ENCODE measurements around the gene SMG6.
A peak's percentile ranks its signal among the peaks of the same experiment; 100 is the strongest.
"Not testable (repeated sequence)": the region's sequence is repeated elsewhere in the genome, so short reads cannot be mapped to it uniquely, and the experiment has no call there.

The SMG6 gene

DNA sequence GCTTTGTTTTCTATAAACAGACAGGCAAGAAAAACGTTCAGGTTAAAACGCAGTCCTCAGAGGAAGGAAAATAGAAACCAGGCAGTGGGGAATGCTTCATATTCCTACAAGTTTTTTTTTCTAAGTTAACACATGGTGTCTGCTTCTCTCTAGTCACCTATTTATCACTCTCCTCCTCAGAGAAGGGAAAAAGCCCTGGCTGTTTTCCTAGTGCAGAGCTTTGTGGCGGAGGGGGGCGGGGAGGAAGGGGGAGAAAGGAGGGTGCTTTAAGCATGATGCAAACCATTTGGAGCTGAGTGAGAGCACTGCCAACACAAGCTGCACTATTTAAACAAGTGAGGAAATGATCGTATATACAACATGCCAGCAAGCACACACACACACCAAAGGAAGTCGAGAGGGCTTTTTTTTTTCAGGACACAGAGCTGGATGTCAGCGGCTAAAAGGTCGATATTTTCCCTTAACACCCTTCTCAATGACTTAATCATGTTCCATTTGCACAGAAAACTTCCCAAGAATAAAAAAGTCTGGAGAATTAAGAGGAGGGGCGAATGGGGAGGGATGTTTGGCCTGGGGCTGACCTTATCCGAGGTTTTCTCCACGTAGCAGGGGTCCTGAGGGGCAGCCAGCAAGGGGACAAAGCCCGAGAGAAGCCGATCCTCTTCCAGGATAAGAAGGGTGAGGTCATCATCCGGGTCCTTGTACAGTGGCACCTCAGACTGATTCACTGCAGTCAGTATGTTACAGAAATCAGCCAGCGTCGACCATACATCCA is 131.3 kb downstream of the SMG6 start:
- peak overlapping the region; percentile 50 for H3K4me2 ChIP-seq (ENCODE audit: low read length, poor library complexity, severe bottlenecking)
- H3K36me3 ChIP-seq (ENCODE audit: control insufficient read depth in 1 of 2, insufficient read depth in 2 of 2, low read depth in 1 of 2, low read length in 2 of 2), result peaks cover 15 to 41% of the 10 kb centered on the region in 2 experiments
- 0% methylated on average over 12 of the region's 16 CpGs for WGBS
- H3K4me1 ChIP-seq (ENCODE audit: control insufficient read depth, insufficient read depth, low read depth, low read length), result peaks cover 27% of the 10 kb centered on the region
- peak overlapping the region in 1 of 2 experiments; percentile 32 for H3K4me3 ChIP-seq (ENCODE audit: insufficient read depth in 1 of 2, low read depth in 1 of 2, low read length in 2 of 2)
- no peak overlapping the region for H2BK15ac ChIP-seq (ENCODE audit: low read depth, poor library complexity, severe bottlenecking)
- peak overlapping the region; percentile 81 for H2BK120ac ChIP-seq (ENCODE audit: low read depth, low read length)
- H3K14ac ChIP-seq (ENCODE audit: low read length in 2 of 2), result no peak overlapping the region
- H4K8ac ChIP-seq (ENCODE audit: low read length), result peak overlapping the region; percentile 86
- H2AFZ ChIP-seq (ENCODE audit: low read depth, low read length), result no peak overlapping the region
- no peak overlapping the region for H3K23ac ChIP-seq (ENCODE audit: low read length in 2 of 2)
- peak overlapping the region; percentile 87 for H3K27ac ChIP-seq (ENCODE audit: low read length, poor library complexity, severe bottlenecking)
- no peak overlapping the region for H2AK5ac ChIP-seq (ENCODE audit: low read length, severe bottlenecking)
- H3K4ac ChIP-seq (ENCODE audit: low read depth in 1 of 2, low read length in 2 of 2), result peak overlapping the region; percentile 69 to 76
- H2BK12ac ChIP-seq (ENCODE audit: low read length in 2 of 2), result peak overlapping the region; percentile 11 to 80
- peaks cover 21% of the 10 kb centered on the region for H3K79me1 ChIP-seq (replicated peaks; ENCODE audit: low read length, poor library complexity, severe bottlenecking)
- peak overlapping the region; percentile 67 for H2BK5ac ChIP-seq (ENCODE audit: low read depth, low read length, poor library complexity, severe bottlenecking)
- no peaks in the 10 kb centered on the region for H3K9me3 ChIP-seq (ENCODE audit: control insufficient read depth, low read length)
- H3K27me3 ChIP-seq (ENCODE audit: control insufficient read depth in 1 of 2, insufficient read depth in 1 of 2, low read length in 2 of 2), result no peaks in the 10 kb centered on the region
- peak overlapping the region; percentile 71 to 88 for H3K18ac ChIP-seq (ENCODE audit: low read depth in 1 of 2, low read length in 2 of 2)
- peak; percentile 99 for DNase-seq
- H3K9ac ChIP-seq (ENCODE audit: low read length), result peak overlapping the region; percentile 85
- H4K91ac ChIP-seq (ENCODE audit: low read length), result peak overlapping the region; percentile 70

DNA sequence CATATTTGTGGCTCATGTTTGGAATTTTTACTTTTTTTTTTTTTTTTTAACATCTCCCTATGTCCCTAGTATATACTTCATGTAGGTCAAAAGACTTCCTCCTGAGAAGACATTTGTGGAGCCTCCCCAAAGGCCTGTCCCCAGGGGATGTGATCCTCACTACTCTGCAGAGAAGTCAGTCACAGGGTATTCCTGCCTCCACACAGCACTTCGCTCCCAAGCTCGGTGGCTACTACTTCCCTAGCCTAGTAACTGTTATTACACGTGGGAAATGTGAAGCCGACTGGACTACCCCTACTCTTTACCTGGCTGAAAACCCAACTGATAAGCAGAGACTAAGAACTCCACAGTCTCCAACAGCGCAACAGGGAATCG is 131.9 kb downstream of the SMG6 start:
- no peak for DNase-seq
- peak overlapping the region; percentile 70 to 80 for H2BK12ac ChIP-seq (ENCODE audit: low read length in 2 of 2)
- no peak overlapping the region for H2BK15ac ChIP-seq (ENCODE audit: low read depth, poor library complexity, severe bottlenecking)
- peak overlapping the region; percentile 59 for H4K8ac ChIP-seq (ENCODE audit: low read length)
- no peak overlapping the region for H3K23ac ChIP-seq (ENCODE audit: low read length in 2 of 2)
- H3K9me3 ChIP-seq (ENCODE audit: control insufficient read depth, low read length), result no peaks in the 10 kb centered on the region
- peak overlapping the region in 1 of 2 experiments; percentile 32 for H3K4me3 ChIP-seq (ENCODE audit: insufficient read depth in 1 of 2, low read depth in 1 of 2, low read length in 2 of 2)
- H3K79me1 ChIP-seq (replicated peaks; ENCODE audit: low read length, poor library complexity, severe bottlenecking), result peaks cover 18% of the 10 kb centered on the region
- H2AK5ac ChIP-seq (ENCODE audit: low read length, severe bottlenecking), result peak overlapping the region; percentile 49
- WGBS, result 10% methylated on average over 4 of the region's 6 CpGs
- peak overlapping the region; percentile 87 for H3K27ac ChIP-seq (ENCODE audit: low read length, poor library complexity, severe bottlenecking)
- peak overlapping the region; percentile 85 for H3K9ac ChIP-seq (ENCODE audit: low read length)
- H2BK120ac ChIP-seq (ENCODE audit: low read depth, low read length), result peak overlapping the region; percentile 29
- no peaks in the 10 kb centered on the region for H3K27me3 ChIP-seq (ENCODE audit: control insufficient read depth in 1 of 2, insufficient read depth in 1 of 2, low read length in 2 of 2)
- H3K4me2 ChIP-seq (ENCODE audit: low read length, poor library complexity, severe bottlenecking), result peak overlapping the region; percentile 33
- H2BK5ac ChIP-seq (ENCODE audit: low read depth, low read length, poor library complexity, severe bottlenecking), result peak overlapping the region; percentile 67
- H3K4ac ChIP-seq (ENCODE audit: low read depth in 1 of 2, low read length in 2 of 2), result peak overlapping the region; percentile 29 to 69
- peak overlapping the region; percentile 49 to 88 for H3K18ac ChIP-seq (ENCODE audit: low read depth in 1 of 2, low read length in 2 of 2)
- H2AFZ ChIP-seq (ENCODE audit: low read depth, low read length), result no peak overlapping the region
- peak overlapping the region; percentile 70 for H4K91ac ChIP-seq (ENCODE audit: low read length)
- peaks cover 22% of the 10 kb centered on the region for H3K4me1 ChIP-seq (ENCODE audit: control insufficient read depth, insufficient read depth, low read depth, low read length)
- no peak overlapping the region for H3K14ac ChIP-seq (ENCODE audit: low read length in 2 of 2)
- H3K36me3 ChIP-seq (ENCODE audit: control insufficient read depth in 1 of 2, insufficient read depth in 2 of 2, low read depth in 1 of 2, low read length in 2 of 2), result peaks cover 15 to 38% of the 10 kb centered on the region in 2 experiments

DNA sequence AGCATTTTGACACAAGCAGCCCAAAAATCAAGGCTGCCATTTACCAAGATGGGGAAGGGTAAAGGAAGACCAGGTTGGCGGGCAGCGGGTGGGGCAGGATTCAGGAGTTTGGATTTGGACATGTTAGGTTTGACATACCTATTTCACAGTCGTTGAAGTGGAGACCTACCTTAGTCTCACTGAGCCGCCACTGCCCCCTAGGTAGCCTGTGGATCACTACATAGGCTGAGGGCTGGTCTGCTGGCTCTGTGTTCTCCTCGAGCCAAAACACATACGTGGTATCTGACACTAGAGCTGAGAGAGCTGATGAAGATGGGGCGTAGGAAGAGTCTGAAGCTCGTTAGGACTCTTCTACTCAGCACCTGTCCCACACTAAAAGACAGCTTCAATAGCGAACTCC is 133.6 kb downstream of the SMG6 start:
- H3K27ac ChIP-seq (ENCODE audit: low read length, poor library complexity, severe bottlenecking), result no peak overlapping the region
- H3K9ac ChIP-seq (ENCODE audit: low read length), result no peak overlapping the region
- H3K14ac ChIP-seq (ENCODE audit: low read length in 2 of 2), result no peak overlapping the region
- peak overlapping the region; percentile 22 to 55 for H2BK12ac ChIP-seq (ENCODE audit: low read length in 2 of 2)
- no peak overlapping the region for H3K23ac ChIP-seq (ENCODE audit: low read length in 2 of 2)
- no peak overlapping the region for H3K4me2 ChIP-seq (ENCODE audit: low read length, poor library complexity, severe bottlenecking)
- peak overlapping the region in 1 of 2 experiments; percentile 17 for H3K4ac ChIP-seq (ENCODE audit: low read depth in 1 of 2, low read length in 2 of 2)
- H3K27me3 ChIP-seq (ENCODE audit: control insufficient read depth in 1 of 2, insufficient read depth in 1 of 2, low read length in 2 of 2), result no peaks in the 10 kb centered on the region
- H3K18ac ChIP-seq (ENCODE audit: low read depth in 1 of 2, low read length in 2 of 2), result peak overlapping the region in 1 of 2 experiments; percentile 11
- H2BK120ac ChIP-seq (ENCODE audit: low read depth, low read length), result no peak overlapping the region
- H4K91ac ChIP-seq (ENCODE audit: low read length), result no peak overlapping the region
- no peak overlapping the region for H3K4me3 ChIP-seq (ENCODE audit: insufficient read depth in 1 of 2, low read depth in 1 of 2, low read length in 2 of 2)
- peak overlapping the region; percentile 45 for H4K8ac ChIP-seq (ENCODE audit: low read length)
- H3K4me1 ChIP-seq (ENCODE audit: control insufficient read depth, insufficient read depth, low read depth, low read length), result peaks cover 21% of the 10 kb centered on the region
- no peak for DNase-seq
- WGBS, result 87% methylated on average over 9 of the region's 9 CpGs
- H3K36me3 ChIP-seq (ENCODE audit: control insufficient read depth in 1 of 2, insufficient read depth in 2 of 2, low read depth in 1 of 2, low read length in 2 of 2), result peaks cover 17 to 49% of the 10 kb centered on the region in 2 experiments
- no peaks in the 10 kb centered on the region for H3K9me3 ChIP-seq (ENCODE audit: control insufficient read depth, low read length)
- no peak overlapping the region for H2BK5ac ChIP-seq (ENCODE audit: low read depth, low read length, poor library complexity, severe bottlenecking)
- H2AK5ac ChIP-seq (ENCODE audit: low read length, severe bottlenecking), result no peak overlapping the region
- H3K79me1 ChIP-seq (replicated peaks; ENCODE audit: low read length, poor library complexity, severe bottlenecking), result peaks cover 21% of the 10 kb centered on the region
- H2BK15ac ChIP-seq (ENCODE audit: low read depth, poor library complexity, severe bottlenecking), result no peak overlapping the region
- no peak overlapping the region for H2AFZ ChIP-seq (ENCODE audit: low read depth, low read length)

DNA sequence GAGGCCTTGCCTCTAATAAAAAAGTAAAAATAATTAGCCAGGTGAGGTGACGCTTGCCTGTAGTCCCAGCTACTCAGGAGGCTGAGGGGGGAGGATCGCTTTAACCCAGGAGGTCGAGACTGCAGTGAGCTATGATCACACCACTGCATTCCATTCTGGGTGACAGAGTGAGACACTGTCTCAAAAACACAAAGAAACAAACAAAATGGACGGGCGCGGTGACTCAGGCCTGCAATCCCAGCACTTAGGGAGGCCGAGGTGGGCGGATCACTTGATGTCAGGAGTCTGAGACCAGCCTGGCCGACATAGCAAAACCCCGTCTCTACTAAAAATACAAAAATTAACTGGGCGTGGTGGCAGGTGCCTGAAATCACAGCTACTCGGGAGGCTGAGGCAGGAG is 137.9 kb downstream of the SMG6 start:
- H2BK120ac ChIP-seq (ENCODE audit: low read depth, low read length); H3K9ac ChIP-seq (ENCODE audit: low read length); H2BK5ac ChIP-seq (ENCODE audit: low read depth, low read length, poor library complexity, severe bottlenecking); H3K27ac ChIP-seq (ENCODE audit: low read length, poor library complexity, severe bottlenecking); H3K4me3 ChIP-seq (ENCODE audit: insufficient read depth in 1 of 2, low read depth in 1 of 2, low read length in 2 of 2); H3K4ac ChIP-seq (ENCODE audit: low read depth in 1 of 2, low read length in 2 of 2); H2BK12ac ChIP-seq (ENCODE audit: low read length in 2 of 2); H2BK15ac ChIP-seq (ENCODE audit: low read depth, poor library complexity, severe bottlenecking); H3K4me2 ChIP-seq (ENCODE audit: low read length, poor library complexity, severe bottlenecking); H2AK5ac ChIP-seq (ENCODE audit: low read length, severe bottlenecking); H3K4me1 ChIP-seq (ENCODE audit: control insufficient read depth, insufficient read depth, low read depth, low read length); H3K23ac ChIP-seq (ENCODE audit: low read length in 2 of 2); H3K18ac ChIP-seq (ENCODE audit: low read depth in 1 of 2, low read length in 2 of 2); H3K27me3 ChIP-seq (ENCODE audit: control insufficient read depth in 1 of 2, insufficient read depth in 1 of 2, low read length in 2 of 2); H3K9me3 ChIP-seq (ENCODE audit: control insufficient read depth, low read length); H2AFZ ChIP-seq (ENCODE audit: low read depth, low read length); H4K8ac ChIP-seq (ENCODE audit: low read length); H3K14ac ChIP-seq (ENCODE audit: low read length in 2 of 2): not testable (repeated sequence)
- 52% methylated on average over 8 of the region's 12 CpGs for WGBS
- peak overlapping the region; percentile 7 for H4K91ac ChIP-seq (ENCODE audit: low read length)
- peak; percentile 68 for DNase-seq
- peaks cover 22% of the 10 kb centered on the region for H3K79me1 ChIP-seq (replicated peaks; ENCODE audit: low read length, poor library complexity, severe bottlenecking)
- peaks cover 28 to 82% of the 10 kb centered on the region in 2 experiments for H3K36me3 ChIP-seq (ENCODE audit: control insufficient read depth in 1 of 2, insufficient read depth in 2 of 2, low read depth in 1 of 2, low read length in 2 of 2)
